Measurements from ENCODE around the gene KLK14. TPM values are rescaled to one million over a fixed set of nuclear protein-coding genes. Genes with fewer than 3 reads are reported as not detected.

Gene KLK14
- total and polyA plus RNA-seq, 2 experiments from 2014 or later: not detected

DNA sequence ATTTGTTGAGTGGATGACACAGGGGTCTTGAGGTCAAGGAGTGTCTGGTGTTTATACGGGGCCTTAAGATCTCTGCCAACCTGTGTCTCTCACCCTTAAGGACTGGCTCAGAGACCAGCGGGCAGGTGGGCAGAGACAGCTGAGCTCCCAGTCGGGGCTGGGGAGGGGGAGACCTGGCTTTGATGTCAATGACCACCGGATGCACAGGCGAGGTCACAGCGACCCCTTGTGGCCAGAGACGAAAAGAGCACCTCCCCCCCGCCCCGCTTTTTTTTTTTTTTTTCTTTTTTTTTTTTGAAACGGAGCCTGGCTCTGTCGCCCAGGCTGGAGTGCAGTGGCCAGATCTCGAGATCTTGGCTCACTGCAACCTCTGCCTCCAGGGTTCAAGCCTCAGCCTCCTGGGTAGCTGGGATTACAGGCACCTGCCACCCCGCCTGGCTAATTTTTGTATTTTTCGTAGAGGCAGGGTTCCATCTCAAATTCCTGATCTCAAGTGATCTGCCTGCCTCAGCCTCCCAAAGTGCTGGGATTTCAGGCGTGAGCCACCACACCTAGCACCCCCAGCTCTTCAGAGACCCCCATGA, 12.1 kb upstream of the KLK14 start:
- no peak overlapping the region for H3K27ac ChIP-seq
- TF ChIP-seq EZH2phosphoT487 (IDR thresholded peaks at IDR 0.05; ENCODE audit: insufficient read depth, low read depth) (no peak), EZH2 (IDR thresholded peaks at IDR 0.05; ENCODE audit: insufficient read depth, poor library complexity, severe bottlenecking) (no peak)
- H3K79me2 ChIP-seq (ENCODE audit: insufficient read depth): no peaks in the 10 kb centered on the region
- H3K36me3 ChIP-seq (ENCODE audit: low read depth): no peaks in the 10 kb centered on the region
- 21 to 35% methylated on average over 9 to 15 of the region's 15 CpGs for WGBS, 2 experiments (ENCODE audit: low coverage in 1 of 2, low lambda C conversion rate in 2 of 2, missing lambda C conversion rate in 2 of 2)
- no peak overlapping the region for H2AFZ ChIP-seq
- peak; percentile 25 for DNase-seq
- in situ Hi-C loops (cut with MboI): no loop called here
- H3K4me1 ChIP-seq (ENCODE audit: insufficient read depth): no peaks in the 10 kb centered on the region
- no peak overlapping the region for H3K4me2 ChIP-seq (ENCODE audit: unreplicated experiment)
- H3K27me3 ChIP-seq (replicated peaks; ENCODE audit: insufficient read depth): no peaks in the 10 kb centered on the region
- H3F3A ChIP-seq (ENCODE audit: insufficient read depth): no peaks in the 10 kb centered on the region
- H3K4me3 ChIP-seq: no peak overlapping the region
- H4K20me1 ChIP-seq (ENCODE audit: insufficient read depth): no peaks in the 10 kb centered on the region
- no peaks in the 10 kb centered on the region for H3K9me3 ChIP-seq (ENCODE audit: low read depth)
- no peak overlapping the region for H3K9ac ChIP-seq
- no peaks in the 10 kb centered on the region for H3K9me2 ChIP-seq (ENCODE audit: insufficient read depth)

DNA sequence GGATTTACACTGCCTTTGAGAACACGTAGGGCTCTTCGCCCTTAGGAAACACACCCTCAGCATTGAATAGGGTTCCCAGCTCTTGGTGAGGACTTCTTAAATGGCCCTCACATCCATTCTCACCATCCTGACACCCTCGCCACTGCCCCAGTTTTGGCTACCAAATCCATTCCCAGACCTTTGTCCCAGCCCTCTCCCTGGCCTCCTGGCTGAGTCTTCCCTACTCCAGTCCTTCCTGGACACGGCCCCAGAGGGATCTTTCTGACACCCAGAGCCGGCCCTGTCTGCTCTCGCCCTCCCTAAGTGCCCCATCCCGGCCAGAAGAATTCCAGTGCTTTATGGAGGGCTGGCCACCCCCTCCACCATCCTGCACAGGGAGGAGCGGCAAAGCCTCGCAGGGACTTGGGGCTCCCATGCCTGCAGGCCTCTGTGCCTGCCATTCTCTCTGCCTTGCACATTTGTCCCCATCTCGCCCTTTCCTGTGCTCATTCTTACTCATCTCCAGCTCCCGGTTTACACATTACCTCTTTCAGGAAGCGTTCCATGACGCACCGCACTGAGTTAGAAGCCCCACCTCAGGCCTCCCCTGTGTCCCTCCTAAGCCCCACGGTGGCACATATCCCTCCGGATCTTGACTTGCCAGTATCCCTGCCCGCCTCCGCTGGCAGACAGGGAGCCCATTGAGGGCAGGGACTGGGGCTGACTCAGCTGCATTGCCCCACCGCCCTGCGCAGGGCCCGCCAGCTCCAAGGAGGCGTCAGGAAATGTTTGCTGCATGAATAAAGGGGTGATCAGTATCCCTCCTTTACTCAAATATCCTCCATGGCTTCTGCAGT, 11.0 kb upstream of the KLK14 start:
- WGBS, 2 experiments (ENCODE audit: low coverage in 1 of 2, low lambda C conversion rate in 2 of 2, missing lambda C conversion rate in 2 of 2): 56 to 60% methylated on average over 22 of the region's 22 CpGs
- Histone ChIP-seq H3K9ac (no peak overlapping the region), H3K4me2 (ENCODE audit: unreplicated experiment) (no peak overlapping the region), H3F3A (ENCODE audit: insufficient read depth) (no peaks in the 10 kb centered on the region), H3K36me3 (ENCODE audit: low read depth) (no peaks in the 10 kb centered on the region), H3K79me2 (ENCODE audit: insufficient read depth) (no peaks in the 10 kb centered on the region), H3K4me3 (no peak overlapping the region), H3K9me3 (ENCODE audit: low read depth) (no peaks in the 10 kb centered on the region), H3K4me1 (ENCODE audit: insufficient read depth) (no peaks in the 10 kb centered on the region), H3K9me2 (ENCODE audit: insufficient read depth) (no peaks in the 10 kb centered on the region), H3K27ac (no peak overlapping the region), H2AFZ (no peak overlapping the region), H3K27me3 (replicated peaks; ENCODE audit: insufficient read depth) (no peaks in the 10 kb centered on the region), H4K20me1 (ENCODE audit: insufficient read depth) (no peaks in the 10 kb centered on the region)
- in situ Hi-C loops (cut with MboI): no loop called here
- no peak for TF ChIP-seq EZH2 (IDR thresholded peaks at IDR 0.05; ENCODE audit: insufficient read depth, poor library complexity, severe bottlenecking)
- TF ChIP-seq EZH2phosphoT487 (IDR thresholded peaks at IDR 0.05; ENCODE audit: insufficient read depth, low read depth): no peak
- no peak for DNase-seq

DNA sequence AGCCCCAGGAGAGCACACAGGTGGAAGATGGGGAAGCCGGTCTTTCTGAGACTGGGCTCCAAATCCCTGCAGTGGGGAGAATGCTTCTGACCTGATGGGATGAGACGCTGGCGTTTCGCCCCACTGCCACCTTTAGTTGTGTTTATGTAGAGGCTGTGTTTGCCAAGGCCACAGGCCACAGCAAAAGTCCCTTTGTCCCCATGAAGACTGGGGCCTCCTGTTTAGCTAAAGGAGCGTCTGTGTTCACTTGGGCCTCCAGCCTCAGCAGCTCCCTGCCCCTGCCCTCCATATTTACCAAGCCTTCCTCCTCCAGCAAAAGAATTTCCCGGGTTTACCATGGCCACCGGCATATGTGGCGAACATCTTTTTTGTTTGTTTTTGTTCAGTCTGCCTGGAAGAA, 10.4 kb upstream of the KLK14 start:
- Histone ChIP-seq H2AFZ (no peak overlapping the region), H3K79me2 (ENCODE audit: insufficient read depth) (no peaks in the 10 kb centered on the region)
- WGBS, 2 experiments (ENCODE audit: low coverage in 1 of 2, low lambda C conversion rate in 2 of 2, missing lambda C conversion rate in 2 of 2): 80 to 81% methylated on average over 8 of the region's 8 CpGs

DNA sequence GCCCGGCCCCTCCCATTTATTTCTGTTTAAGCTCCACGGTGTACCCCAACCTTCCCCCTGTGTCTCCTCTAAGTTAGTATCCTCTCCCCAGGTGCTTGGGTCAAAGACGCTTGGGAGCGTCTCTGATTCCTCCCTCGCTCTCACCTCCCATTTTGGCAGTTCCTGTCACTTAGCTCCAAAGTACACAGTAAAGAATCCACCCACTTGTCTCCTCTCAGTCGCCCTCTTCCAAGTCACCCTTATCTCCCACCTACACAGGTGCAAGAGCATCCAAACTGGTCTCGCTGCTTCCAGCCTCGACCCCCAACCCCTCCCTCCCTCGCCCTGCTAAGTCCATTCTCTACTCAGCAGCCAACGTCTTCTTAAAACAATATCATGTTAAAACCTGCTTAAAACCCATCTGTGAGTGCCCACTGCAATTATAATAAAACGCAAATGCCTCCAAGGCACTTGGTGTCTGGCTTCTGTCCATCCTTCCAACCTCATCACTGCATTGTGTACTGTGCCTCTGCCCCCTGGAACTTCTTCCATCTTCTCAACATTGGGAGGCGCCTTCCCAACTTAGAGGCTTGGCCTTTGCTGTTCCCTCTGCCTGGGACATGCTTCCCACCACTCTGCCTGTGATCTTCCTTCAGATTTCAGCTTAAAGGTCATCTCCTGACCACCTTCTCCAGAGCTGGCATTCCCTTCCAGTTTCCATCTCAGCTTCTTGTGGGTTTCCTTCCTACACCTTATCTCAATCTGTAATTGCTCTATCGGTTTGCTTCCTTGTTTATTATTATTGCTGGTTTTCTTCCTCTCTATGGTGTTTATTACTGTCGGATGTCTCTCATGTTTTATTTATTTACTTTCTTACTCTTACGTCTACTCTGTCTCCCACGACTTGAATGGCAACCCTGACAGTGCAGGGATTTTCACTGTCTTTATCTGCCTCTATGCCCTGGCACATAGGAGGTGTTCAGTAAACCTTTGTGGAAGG, 9.5 kb upstream of the KLK14 start:
- no peak for DNase-seq
- Histone ChIP-seq H2AFZ (no peak overlapping the region), H3K27me3 (replicated peaks; ENCODE audit: insufficient read depth) (no peaks in the 10 kb centered on the region), H3K4me3 (no peak overlapping the region), H4K20me1 (ENCODE audit: insufficient read depth) (no peaks in the 10 kb centered on the region), H3F3A (ENCODE audit: insufficient read depth) (no peaks in the 10 kb centered on the region), H3K9me3 (ENCODE audit: low read depth) (no peaks in the 10 kb centered on the region), H3K27ac (no peak overlapping the region), H3K36me3 (ENCODE audit: low read depth) (no peaks in the 10 kb centered on the region), H3K4me1 (ENCODE audit: insufficient read depth) (no peaks in the 10 kb centered on the region), H3K79me2 (ENCODE audit: insufficient read depth) (no peaks in the 10 kb centered on the region), H3K9ac (no peak overlapping the region), H3K4me2 (ENCODE audit: unreplicated experiment) (no peak overlapping the region), H3K9me2 (ENCODE audit: insufficient read depth) (no peaks in the 10 kb centered on the region)
- TF ChIP-seq EZH2phosphoT487 (IDR thresholded peaks at IDR 0.05; ENCODE audit: insufficient read depth, low read depth): no peak
- TF ChIP-seq EZH2 (IDR thresholded peaks at IDR 0.05; ENCODE audit: insufficient read depth, poor library complexity, severe bottlenecking): no peak
- in situ Hi-C loops (cut with MboI): no loop called here
- WGBS, 2 experiments (ENCODE audit: low coverage in 1 of 2, low lambda C conversion rate in 2 of 2, missing lambda C conversion rate in 2 of 2): 54 to 55% methylated on average over 16 of the region's 16 CpGs

More for the DNA sequence above, 10.4 kb upstream of the KLK14 start:
- no peaks in the 10 kb centered on the region for H3K27me3 ChIP-seq (replicated peaks; ENCODE audit: insufficient read depth)
- H3K27ac ChIP-seq: no peak overlapping the region
- H3K4me3 ChIP-seq: no peak overlapping the region
- H3K9ac ChIP-seq: no peak overlapping the region
- H3K36me3 ChIP-seq (ENCODE audit: low read depth): no peaks in the 10 kb centered on the region
- no peaks in the 10 kb centered on the region for H3K4me1 ChIP-seq (ENCODE audit: insufficient read depth)
- H4K20me1 ChIP-seq (ENCODE audit: insufficient read depth): no peaks in the 10 kb centered on the region
- no peak for TF ChIP-seq EZH2phosphoT487 (IDR thresholded peaks at IDR 0.05; ENCODE audit: insufficient read depth, low read depth)
- TF ChIP-seq EZH2 (IDR thresholded peaks at IDR 0.05; ENCODE audit: insufficient read depth, poor library complexity, severe bottlenecking): no peak
- H3K9me2 ChIP-seq (ENCODE audit: insufficient read depth): no peaks in the 10 kb centered on the region
- no peaks in the 10 kb centered on the region for H3K9me3 ChIP-seq (ENCODE audit: low read depth)
- no peaks in the 10 kb centered on the region for H3F3A ChIP-seq (ENCODE audit: insufficient read depth)
- no peak for DNase-seq
- in situ Hi-C loops (cut with MboI): no loop called here
- no peak overlapping the region for H3K4me2 ChIP-seq (ENCODE audit: unreplicated experiment)
